PC-9 (cell line): ENCODE data around the gene DLG4. TPM values are rescaled to one million over a fixed set of nuclear protein-coding genes. Genes with fewer than 3 reads are reported as not detected.
A peak's percentile ranks its signal among the peaks of the same experiment; 100 is the strongest.

Source experiments
- BruUV-seq: library from RNA; stranded (reverse); fragments of 400-500 nt; replicated peaks from 2 replicates; lab custom pipeline; 2021; lab: Mats Ljungman, UMichigan
- CTCF ChIA-PET: fragments of 300-600 bp; sonication (Branson Sonifier 250); formaldehyde crosslinking; loops from one replicate; lab custom pipeline; 2022; ENCODE audit warnings: antibody characterized with exemption; lab: Charles Lee
- POLR2A ChIA-PET: fragments of 300-600 bp; sonication (Branson Sonifier 250); formaldehyde crosslinking; loops from one replicate; lab custom pipeline; 2022; ENCODE audit warnings: antibody characterized with exemption; ENCODE audit not compliant: unreplicated experiment; lab: Charles Lee
- DNase-seq, 2 experiments: peaks; one replicate each; pipeline versions ENCODE4 v3.0.0 to v3.0.0-alpha.2; 2015 to 2022; ENCODE audit warnings: mixed read lengths in 1 of 2
- H2AFZ ChIP-seq: fragments of 200-600 bp; sonication (generic); 2 replicates; pipeline ENCODE4 v1.8.1; 2017; ENCODE audit warnings: antibody characterized with exemption
- H3F3A ChIP-seq: fragments of 200-600 bp; sonication (generic); 2 replicates; pipeline ENCODE4 v1.8.1; 2017; ENCODE audit warnings: antibody characterized with exemption, mild to moderate bottlenecking, low read depth; ENCODE audit not compliant: insufficient read depth
- H3K27ac ChIP-seq: fragments of 200-600 bp; sonication (generic); 2 replicates; pipeline ENCODE4 v1.6.1; 2016; ENCODE audit warnings: mixed run types
- H3K27me3 ChIP-seq: fragments of 200-600 bp; sonication (generic); 2 replicates; pipeline ENCODE4 v1.6.1; 2016; ENCODE audit warnings: low read depth, mixed run types; ENCODE audit not compliant: insufficient read depth
- H3K36me3 ChIP-seq: fragments of 200-600 bp; sonication (generic); 2 replicates; pipeline ENCODE4 v1.6.1; 2016; ENCODE audit warnings: low read depth, mixed run types
- H3K4me1 ChIP-seq: fragments of 200-600 bp; sonication (generic); replicated peaks from 2 replicates; pipeline ENCODE4 v1.6.1; 2016; ENCODE audit warnings: mixed run types; ENCODE audit not compliant: insufficient read depth
- H3K4me2 ChIP-seq: fragments of 200-600 bp; sonication (generic); 2 replicates; pipeline ENCODE4 v1.6.1; 2017; ENCODE audit warnings: mixed run types
- H3K4me3 ChIP-seq: fragments of 200-600 bp; sonication (generic); 2 replicates; pipeline ENCODE4 v1.6.1; 2016; ENCODE audit warnings: mixed run types
- H3K79me2 ChIP-seq: fragments of 200-600 bp; sonication (generic); 2 replicates; pipeline ENCODE4 v1.6.1; 2017; ENCODE audit warnings: low read depth, mixed run types
- H3K9me2 ChIP-seq: fragments of 200-600 bp; sonication (generic); 2 replicates; pipeline ENCODE4 v1.8.1; 2017; ENCODE audit warnings: mild to moderate bottlenecking; ENCODE audit not compliant: insufficient read depth
- H3K9me3 ChIP-seq: fragments of 200-600 bp; sonication (generic); 2 replicates; pipeline ENCODE4 v1.8.1; 2016; ENCODE audit warnings: low read depth; ENCODE audit not compliant: insufficient read depth
- H4K20me1 ChIP-seq: fragments of 200-600 bp; sonication (generic); 2 replicates; pipeline ENCODE4 v1.8.1; 2017; ENCODE audit not compliant: insufficient read depth
- EZH2 ChIP-seq: fragments of 200-600 bp; sonication (generic); IDR thresholded peaks from 2 replicates; pipeline ENCODE4 v1.8.0; 2017; ENCODE audit warnings: antibody characterized with exemption, low read depth
- intact Hi-C: fragments of 100-400 bp; cut with micrococcal nuclease; formaldehyde crosslinking; loops from one replicate; pipeline ENCODE4 v1.10.0; 2022; ENCODE audit not compliant: unreplicated experiment
- total RNA-seq: library from RNA; stranded (reverse); gene quantifications from 2 replicates; pipeline ENCODE4 v1.2.3, GENCODE V29; 2021
- TF ChIP-seq, protein P1 (sequence below): fragments of 200-600 bp; sonication (generic); conservative IDR thresholded peaks from 2 replicates; pipeline ENCODE4 v1.6.1; 2017; ENCODE audit warnings: mixed run types, antibody characterized with exemption, mild to moderate bottlenecking, moderate library complexity

Gene DLG4
- total RNA-seq, 1 experiment from 2014 or later: 32.8 TPM

DNA sequence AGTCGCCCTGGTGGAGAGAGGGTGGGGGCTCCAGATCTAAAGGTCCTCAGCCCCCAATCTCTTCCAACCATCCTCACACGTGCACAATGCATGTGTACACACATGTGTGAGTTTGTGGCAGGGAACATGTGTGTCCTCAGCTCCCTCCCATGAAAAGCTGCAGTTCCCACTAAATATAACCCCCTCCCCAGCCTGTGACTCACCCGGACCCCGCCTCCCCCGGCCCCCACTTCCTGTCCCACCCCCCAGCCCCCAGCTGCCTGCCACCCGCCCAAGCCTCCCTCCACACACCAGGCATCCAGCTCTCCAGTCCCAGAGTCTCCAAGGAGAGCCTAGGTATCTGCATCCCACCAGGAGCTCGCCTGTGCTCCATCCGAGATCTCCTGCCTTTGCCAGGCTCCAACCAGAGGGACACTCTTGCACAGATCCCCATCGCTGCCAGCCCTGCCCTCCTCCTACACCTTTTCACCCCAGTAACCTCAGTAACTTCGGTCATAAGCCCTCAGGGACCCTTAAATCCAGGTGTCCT, 3.9 kb downstream of the DLG4 start:
- H3K79me2 ChIP-seq: 0 out of 2 replicates have a peak, but pooled peaks cover 4% of the 10 kb centered on the region
- H3K9me3 ChIP-seq: no peaks in the 10 kb centered on the region
- H3F3A ChIP-seq: peaks cover 38% of the 10 kb centered on the region
- BruUV-seq: no TSS peak
- H3K4me1 ChIP-seq: peaks cover 22% of the 10 kb centered on the region
- H4K20me1 ChIP-seq: peaks cover 2% of the 10 kb centered on the region
- peak overlapping the region; percentile 51 for H3K4me2 ChIP-seq
- ChIA-PET POLR2A (interaction anchor here (0.5 to 0.7 kb wide), 3 partner anchors 8 to 188 kb away, joined by 4 to 5 read pairs (median 4); no protein-coding TSS in a partner anchor), CTCF (no interaction called here)
- H3K4me3 ChIP-seq: no peak overlapping the region
- no peak for DNase-seq
- TF ChIP-seq, protein P1, sequence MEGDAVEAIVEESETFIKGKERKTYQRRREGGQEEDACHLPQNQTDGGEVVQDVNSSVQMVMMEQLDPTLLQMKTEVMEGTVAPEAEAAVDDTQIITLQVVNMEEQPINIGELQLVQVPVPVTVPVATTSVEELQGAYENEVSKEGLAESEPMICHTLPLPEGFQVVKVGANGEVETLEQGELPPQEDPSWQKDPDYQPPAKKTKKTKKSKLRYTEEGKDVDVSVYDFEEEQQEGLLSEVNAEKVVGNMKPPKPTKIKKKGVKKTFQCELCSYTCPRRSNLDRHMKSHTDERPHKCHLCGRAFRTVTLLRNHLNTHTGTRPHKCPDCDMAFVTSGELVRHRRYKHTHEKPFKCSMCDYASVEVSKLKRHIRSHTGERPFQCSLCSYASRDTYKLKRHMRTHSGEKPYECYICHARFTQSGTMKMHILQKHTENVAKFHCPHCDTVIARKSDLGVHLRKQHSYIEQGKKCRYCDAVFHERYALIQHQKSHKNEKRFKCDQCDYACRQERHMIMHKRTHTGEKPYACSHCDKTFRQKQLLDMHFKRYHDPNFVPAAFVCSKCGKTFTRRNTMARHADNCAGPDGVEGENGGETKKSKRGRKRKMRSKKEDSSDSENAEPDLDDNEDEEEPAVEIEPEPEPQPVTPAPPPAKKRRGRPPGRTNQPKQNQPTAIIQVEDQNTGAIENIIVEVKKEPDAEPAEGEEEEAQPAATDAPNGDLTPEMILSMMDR: no peak
- no peak for TF ChIP-seq EZH2
- no peak overlapping the region for H2AFZ ChIP-seq
- intact Hi-C loops: loop anchor here (1.0 to 2.0 kb wide), 2 partner anchors 46 to 169 kb away; no protein-coding TSS in a partner anchor
- H3K9me2 ChIP-seq: no peaks in the 10 kb centered on the region
- no peaks in the 10 kb centered on the region for H3K36me3 ChIP-seq
- H3K27me3 ChIP-seq: no peaks in the 10 kb centered on the region
- H3K27ac ChIP-seq: no peak overlapping the region

DNA sequence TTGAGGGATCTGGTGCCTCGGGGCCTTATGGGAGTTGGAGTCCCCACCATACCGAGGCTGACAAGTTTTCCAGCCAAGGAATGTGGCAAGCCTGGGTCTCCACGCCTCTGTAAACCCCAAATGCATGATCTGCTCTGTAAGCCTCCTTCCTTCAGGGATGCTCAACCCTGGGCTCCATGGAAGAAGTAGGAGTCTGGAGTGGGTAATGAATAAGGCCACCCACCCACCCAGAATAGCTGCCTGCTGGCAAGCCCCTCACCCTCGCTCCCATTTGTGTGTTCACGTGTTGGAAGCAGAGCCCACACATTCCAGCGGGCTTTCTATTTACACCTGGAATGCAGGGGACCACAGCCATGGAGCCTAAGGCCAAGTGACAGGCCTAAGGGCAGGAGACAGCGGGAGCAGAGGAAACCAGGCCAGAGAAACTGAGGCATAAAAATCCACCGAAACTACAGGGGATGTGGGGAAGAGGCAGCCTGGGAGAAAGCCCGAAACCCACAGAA, 4.4 kb downstream of the DLG4 start:
- no peaks in the 10 kb centered on the region for H3K9me2 ChIP-seq
- peaks cover 21% of the 10 kb centered on the region for H3K4me1 ChIP-seq
- no peaks in the 10 kb centered on the region for H3K27me3 ChIP-seq
- peak overlapping the region; percentile 71 for H3K4me2 ChIP-seq
- no peaks in the 10 kb centered on the region for H4K20me1 ChIP-seq
- H3K79me2 ChIP-seq: 0 out of 2 replicates have a peak, but pooled peaks cover 3% of the 10 kb centered on the region
- peaks cover 36% of the 10 kb centered on the region for H3F3A ChIP-seq
- no peak overlapping the region for H3K4me3 ChIP-seq
- H3K9me3 ChIP-seq: no peaks in the 10 kb centered on the region
- intact Hi-C loops: loop anchor here (1.0 to 2.0 kb wide), 2 partner anchors 46 to 168 kb away; no protein-coding TSS in a partner anchor
- no peaks in the 10 kb centered on the region for H3K36me3 ChIP-seq
- BruUV-seq: no TSS peak
- no peak for TF ChIP-seq EZH2
- TF ChIP-seq, protein P1: no peak; the same call in 1 of the 2 replicates
- no peak for DNase-seq
- H3K27ac ChIP-seq: no peak overlapping the region
- H2AFZ ChIP-seq: no peak overlapping the region
- ChIA-PET POLR2A (interaction anchor here (0.5 to 0.7 kb wide), 2 partner anchors 9 to 188 kb away, joined by 4 to 5 read pairs; no protein-coding TSS in a partner anchor), CTCF (no interaction called here)

DNA sequence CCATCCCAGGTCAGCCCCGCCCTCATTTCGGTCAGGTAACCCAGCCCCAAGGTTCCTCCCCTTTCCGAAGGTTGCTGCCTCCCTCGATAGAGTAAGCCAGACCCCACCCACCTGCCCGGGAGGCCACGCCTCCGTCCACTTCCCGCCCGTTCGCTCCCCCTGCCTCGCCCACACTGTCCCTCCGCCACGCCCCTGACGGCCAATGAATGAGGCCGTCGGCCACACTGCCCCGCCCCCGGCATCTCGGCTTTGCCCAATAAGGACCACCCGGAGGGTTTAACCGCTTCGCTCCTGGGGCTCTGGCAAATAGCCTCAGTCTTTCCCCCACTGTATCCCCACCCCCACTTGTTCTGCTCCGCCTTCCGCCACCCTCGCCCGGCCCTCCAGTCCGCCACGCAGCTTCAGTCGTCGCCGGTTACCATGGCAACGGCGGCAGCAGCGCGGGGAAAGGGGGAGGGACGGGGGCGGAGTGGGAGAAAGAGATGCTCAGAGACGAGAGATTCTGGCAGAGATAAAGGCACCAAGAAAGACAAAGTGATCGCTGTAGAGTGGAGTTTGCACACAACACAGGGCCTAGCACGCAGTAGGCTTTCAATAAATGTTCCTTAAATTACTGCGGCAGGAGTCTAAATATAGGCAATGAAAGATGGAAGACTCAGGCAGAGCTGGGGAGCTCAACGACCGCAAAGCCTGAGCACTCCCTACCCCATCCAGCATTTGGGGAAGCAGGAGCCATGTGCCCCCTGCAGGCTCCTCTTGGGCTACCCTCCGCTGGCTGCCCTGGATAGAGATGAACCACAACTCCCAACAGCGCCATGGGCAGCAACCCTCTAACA, 5.1 kb downstream of the DLG4 start:
- intact Hi-C loops: loop anchor here (1.0 to 2.0 kb wide), 3 partner anchors 25 to 168 kb away; partner anchors contain the start of gene PHF23

More for the DNA sequence above, 5.1 kb downstream of the DLG4 start:
- Histone ChIP-seq H3F3A (peaks cover 29% of the 10 kb centered on the region), H3K9me3 (no peaks in the 10 kb centered on the region), H3K4me3 (peak overlapping the region; percentile 52), H3K79me2 (0 out of 2 replicates have a peak, but pooled peaks cover 3% of the 10 kb centered on the region), H4K20me1 (no peaks in the 10 kb centered on the region), H3K4me2 (peak overlapping the region; percentile 71), H2AFZ (peak overlapping the region; percentile 36), H3K9me2 (no peaks in the 10 kb centered on the region), H3K27me3 (no peaks in the 10 kb centered on the region), H3K4me1 (peaks cover 20% of the 10 kb centered on the region), H3K27ac (no peak overlapping the region), H3K36me3 (no peaks in the 10 kb centered on the region)
- TF ChIP-seq EZH2: no peak
- TF ChIP-seq, protein P1: peak; percentile 68
- peak; percentile 90 to 100 for DNase-seq
- CTCF ChIA-PET: interaction anchor here (0.5 to 0.8 kb wide), 7 partner anchors 16 to 606 kb away, joined by 3 to 8 read pairs (median 4); no protein-coding TSS in a partner anchor
- BruUV-seq: no TSS peak
- POLR2A ChIA-PET: interaction anchor here (0.5 to 0.7 kb wide), 3 partner anchors 169 to 344 kb away, joined by 3 to 5 read pairs (median 4); no protein-coding TSS in a partner anchor
